ENCODE measurements around the gene C6orf62.
"Not testable (repeated sequence)": the region's sequence is repeated elsewhere in the genome, so short reads cannot be mapped to it uniquely, and the experiment has no call there.

- TF ChIP-seq POLR2AphosphoS5 (IDR thresholded peaks at IDR 0.05; ENCODE audit: borderline replicate concordance, low read depth, low read length); EZH2 (IDR thresholded peaks at IDR 0.05): not testable (repeated sequence)
These were observed 47.9 kb downstream of the C6orf62 start for GRCh38 chr6:24671077-24671476.
